ENCODE data around the gene KAT6B.

KAT6B gene

GRCh38 chr10:74987339-74988053, 161.1 kb downstream of the KAT6B start:
- no peak for DNase-seq (ENCODE audit: low read depth)

- DNase-seq (ENCODE audit: low read depth) = no peak
Measured at GRCh38 chr10:74988054-74988775, 161.8 kb downstream of the KAT6B start.

GRCh38 chr10:74988832-74989561, 162.6 kb downstream of the KAT6B start:
- DNase-seq (ENCODE audit: low read depth) = no peak

- no peak for DNase-seq (ENCODE audit: low read depth)
Measured at GRCh38 chr10:74991435-74991834, 165.0 kb downstream of the KAT6B start.

- DNase-seq (ENCODE audit: low read depth) = no peak
Measured at GRCh38 chr10:74992068-74992467, 165.7 kb downstream of the KAT6B start.

- DNase-seq (ENCODE audit: low read depth) = no peak
Measured at GRCh38 chr10:74993649-74994048, 167.2 kb downstream of the KAT6B start.

GRCh38 chr10:74994854-74995253, 168.5 kb downstream of the KAT6B start:
- DNase-seq (ENCODE audit: low read depth) = no peak

- no peak for DNase-seq (ENCODE audit: low read depth)
Measured at GRCh38 chr10:74995806-74996205, 169.4 kb downstream of the KAT6B start.

GRCh38 chr10:74997163-74997562, 170.8 kb downstream of the KAT6B start:
- no peak for DNase-seq (ENCODE audit: low read depth)

- no peak for DNase-seq (ENCODE audit: low read depth)
Measured at GRCh38 chr10:75000748-75001321, 174.4 kb downstream of the KAT6B start.

GRCh38 chr10:75001715-75002350, 175.4 kb downstream of the KAT6B start:
- no peak for DNase-seq (ENCODE audit: low read depth)

GRCh38 chr10:75002351-75002725, 175.9 kb downstream of the KAT6B start:
- DNase-seq (ENCODE audit: low read depth) = no peak

- DNase-seq (ENCODE audit: low read depth) = no peak
Measured at GRCh38 chr10:75002967-75003594, 176.7 kb downstream of the KAT6B start.

- no peak for DNase-seq (ENCODE audit: low read depth)
Measured at GRCh38 chr10:75003891-75004290, 177.5 kb downstream of the KAT6B start.

- no peak for DNase-seq (ENCODE audit: low read depth)
Measured at GRCh38 chr10:75007646-75008045, 181.2 kb downstream of the KAT6B start.

- no peak for DNase-seq (ENCODE audit: low read depth)
Measured at GRCh38 chr10:75008952-75009351, 182.6 kb downstream of the KAT6B start.

GRCh38 chr10:75009426-75009825, 183.0 kb downstream of the KAT6B start:
- DNase-seq (ENCODE audit: low read depth) = no peak

- DNase-seq (ENCODE audit: low read depth) = no peak
Measured at GRCh38 chr10:75010373-75010772, 184.0 kb downstream of the KAT6B start.

- DNase-seq (ENCODE audit: low read depth) = no peak
Measured at GRCh38 chr10:75011221-75011620, 184.8 kb downstream of the KAT6B start.

- no peak for DNase-seq (ENCODE audit: low read depth)
Measured at GRCh38 chr10:75012471-75012870, 186.1 kb downstream of the KAT6B start.

- no peak for DNase-seq (ENCODE audit: low read depth)
Measured at GRCh38 chr10:75013007-75013406, 186.6 kb downstream of the KAT6B start.

GRCh38 chr10:75013522-75013921, 187.1 kb downstream of the KAT6B start:
- DNase-seq (ENCODE audit: low read depth) = no peak
